Measurements from ENCODE around the gene SEC14L1. TPM values are rescaled to one million over a fixed set of nuclear protein-coding genes. Genes with fewer than 3 reads are reported as not detected.
A peak's percentile ranks its signal among the peaks of the same experiment; 100 is the strongest.

SEC14L1 gene
- total RNA-seq, 1 experiment from 2014 or later: 81.0 TPM

DNA sequence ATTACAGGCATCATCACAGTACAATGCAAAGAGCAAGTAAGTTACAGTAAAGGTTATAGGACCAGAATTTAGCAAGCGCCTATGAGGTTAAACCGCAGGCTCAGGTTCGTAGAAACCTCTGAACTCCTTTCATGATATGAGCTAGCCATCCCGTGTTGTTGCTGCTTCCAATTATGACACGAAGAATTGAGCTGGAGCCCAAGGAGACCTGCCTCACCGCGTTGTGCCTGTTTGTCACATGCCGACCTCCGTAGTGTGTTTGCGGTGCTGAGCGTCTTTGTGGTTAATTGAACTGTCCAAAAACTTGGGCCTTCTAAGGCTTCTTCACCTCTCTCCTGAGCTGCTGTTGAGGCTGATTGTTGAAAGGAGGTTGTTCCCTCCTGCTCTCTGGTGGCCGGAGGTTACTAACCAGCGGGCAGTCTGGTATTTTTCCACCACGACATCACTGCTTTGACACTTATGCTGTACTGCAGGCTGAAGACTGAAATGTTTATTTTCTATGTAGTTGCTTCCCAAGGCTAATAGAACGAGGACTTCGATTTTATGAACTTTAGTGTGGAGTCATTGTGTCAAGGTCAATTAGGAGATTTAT, 67.5 kb downstream of the SEC14L1 start:
- Mint-ChIP-seq H3K4me1 (peaks cover 5% of the 10 kb centered on the region; the same call in 1 of the 2 replicates), H3K36me3 (peaks cover 67% of the 10 kb centered on the region), H3K27ac (peak overlapping the region; percentile 46), H3K9me3 (no peaks in the 10 kb centered on the region), H3K27me3 (ENCODE audit: low read depth) (no peaks in the 10 kb centered on the region), H3K4me3 (no peak overlapping the region)
- POLR2A ChIA-PET: interaction anchor here (0.6 kb wide), 1 partner anchor 204 kb away, joined by 6 read pairs; no protein-coding TSS in a partner anchor
- DNase-seq (ENCODE audit: low spot score) (peak; percentile 13), ATAC-seq (peak; percentile 26; the same call in 1 of the 2 replicates)
- TF ChIP-seq EMX1 (CRISPR knock-in tag; IDR thresholded peaks at IDR 0.05) (no peak), GABPB1 (CRISPR knock-in tag; IDR thresholded peaks at IDR 0.05) (peak; percentile 44; the same call in 1 of the 2 replicates)
- TF ChIP-seq, protein P1, sequence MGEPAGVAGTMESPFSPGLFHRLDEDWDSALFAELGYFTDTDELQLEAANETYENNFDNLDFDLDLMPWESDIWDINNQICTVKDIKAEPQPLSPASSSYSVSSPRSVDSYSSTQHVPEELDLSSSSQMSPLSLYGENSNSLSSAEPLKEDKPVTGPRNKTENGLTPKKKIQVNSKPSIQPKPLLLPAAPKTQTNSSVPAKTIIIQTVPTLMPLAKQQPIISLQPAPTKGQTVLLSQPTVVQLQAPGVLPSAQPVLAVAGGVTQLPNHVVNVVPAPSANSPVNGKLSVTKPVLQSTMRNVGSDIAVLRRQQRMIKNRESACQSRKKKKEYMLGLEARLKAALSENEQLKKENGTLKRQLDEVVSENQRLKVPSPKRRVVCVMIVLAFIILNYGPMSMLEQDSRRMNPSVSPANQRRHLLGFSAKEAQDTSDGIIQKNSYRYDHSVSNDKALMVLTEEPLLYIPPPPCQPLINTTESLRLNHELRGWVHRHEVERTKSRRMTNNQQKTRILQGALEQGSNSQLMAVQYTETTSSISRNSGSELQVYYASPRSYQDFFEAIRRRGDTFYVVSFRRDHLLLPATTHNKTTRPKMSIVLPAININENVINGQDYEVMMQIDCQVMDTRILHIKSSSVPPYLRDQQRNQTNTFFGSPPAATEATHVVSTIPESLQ (CRISPR knock-in tag; IDR thresholded peaks at IDR 0.05): no peak
- CTCF ChIA-PET: interaction anchor here (1.1 to 1.7 kb wide), 3 partner anchors 63 to 152 kb away, joined by 3 to 5 read pairs (median 3); no protein-coding TSS in a partner anchor

- ATAC-seq: no peak
- H3K4me3 Mint-ChIP-seq: no peak overlapping the region
- CTCF ChIA-PET: interaction anchor here (0.7 to 1.1 kb wide), 2 partner anchors 63 to 153 kb away, joined by 3 read pairs; no protein-coding TSS in a partner anchor
Measured at GRCh38 chr17:77208856-77209255, 68.1 kb downstream of the SEC14L1 start.

DNA sequence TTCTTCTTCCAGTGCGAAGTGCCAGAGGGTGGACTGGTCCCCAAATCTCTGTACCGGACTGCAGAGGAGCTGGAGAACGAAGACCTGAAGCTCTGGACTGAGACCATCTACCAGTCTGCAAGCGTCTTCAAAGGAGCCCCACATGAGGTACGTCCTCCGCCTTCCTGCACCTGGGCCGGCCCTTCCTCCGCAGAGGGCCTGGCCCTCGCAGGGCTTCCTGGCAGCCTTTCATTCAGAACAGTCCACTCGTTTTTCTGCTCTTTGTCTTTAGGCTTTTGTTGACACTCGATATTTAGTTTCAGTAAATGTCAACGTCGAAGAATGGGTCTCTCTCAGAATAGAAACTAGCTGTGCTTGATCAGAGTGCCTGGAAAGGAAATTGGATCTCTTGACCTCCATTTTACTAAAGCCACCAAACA, 68.6 kb downstream of the SEC14L1 start:
- ATAC-seq (no peak), DNase-seq (ENCODE audit: low spot score) (peak; percentile 5)
- TF ChIP-seq ZNF138 (CRISPR knock-in tag; conservative IDR thresholded peaks at IDR 0.05) (no peak), MXD4 (CRISPR knock-in tag; IDR thresholded peaks at IDR 0.05; ENCODE audit: borderline replicate concordance) (no peak)
- POLR2A ChIA-PET: no interaction called here
- peaks cover 5% of the 10 kb centered on the region; the same call in 1 of the 2 replicates for H3K4me1 Mint-ChIP-seq
- H3K4me3 Mint-ChIP-seq: no peak overlapping the region
- CTCF ChIA-PET: interaction anchor here (0.7 kb wide), 1 partner anchor 153 kb away, joined by 3 read pairs; no protein-coding TSS in a partner anchor
- H3K27ac Mint-ChIP-seq: peak overlapping the region; percentile 70; the same call in 1 of the 2 replicates
- H3K9me3 Mint-ChIP-seq: no peaks in the 10 kb centered on the region
- peaks cover 67% of the 10 kb centered on the region for H3K36me3 Mint-ChIP-seq
- H3K27me3 Mint-ChIP-seq (ENCODE audit: low read depth): no peaks in the 10 kb centered on the region

More at GRCh38 chr17:77208856-77209255, 68.1 kb downstream of the SEC14L1 start:
- POLR2A ChIA-PET: no interaction called here
- TF ChIP-seq GRHL2 (CRISPR knock-in tag; IDR thresholded peaks at IDR 0.05; ENCODE audit: insufficient replicate concordance, severe bottlenecking): no peak
- no peak for TF ChIP-seq KAT7 (CRISPR knock-in tag; IDR thresholded peaks at IDR 0.05; ENCODE audit: borderline replicate concordance)
- TF ChIP-seq ZNF232 (CRISPR knock-in tag; IDR thresholded peaks at IDR 0.05): no peak
- no peak for TF ChIP-seq CREB1 (CRISPR knock-in tag; IDR thresholded peaks at IDR 0.05)
- TF ChIP-seq ETV6 (CRISPR knock-in tag; IDR thresholded peaks at IDR 0.05): no peak
- no peak for TF ChIP-seq ESRRA (CRISPR knock-in tag; IDR thresholded peaks at IDR 0.05; ENCODE audit: borderline replicate concordance)
- TF ChIP-seq FOXJ3 (CRISPR knock-in tag; IDR thresholded peaks at IDR 0.05; ENCODE audit: borderline replicate concordance): no peak
- Mint-ChIP-seq H3K4me1 (peaks cover 5% of the 10 kb centered on the region; the same call in 1 of the 2 replicates), H3K9me3 (no peaks in the 10 kb centered on the region), H3K36me3 (peaks cover 64% of the 10 kb centered on the region), H3K27ac (no peak overlapping the region), H3K27me3 (ENCODE audit: low read depth) (no peaks in the 10 kb centered on the region)
- DNase-seq (ENCODE audit: low spot score): no peak

- Mint-ChIP-seq H3K27ac (no peak overlapping the region), H3K9me3 (no peaks in the 10 kb centered on the region), H3K36me3 (peaks cover 69% of the 10 kb centered on the region), H3K4me1 (peaks cover 9% of the 10 kb centered on the region), H3K4me3 (no peak overlapping the region), H3K27me3 (ENCODE audit: low read depth) (no peaks in the 10 kb centered on the region)
- POLR2A ChIA-PET: no interaction called here
- ATAC-seq: no peak
- CTCF ChIA-PET: no interaction called here
- DNase-seq (ENCODE audit: low spot score): no peak
- TF ChIP-seq PRRX2 (CRISPR knock-in tag; IDR thresholded peaks at IDR 0.05) (no peak), SMAD3 (CRISPR knock-in tag; IDR thresholded peaks at IDR 0.05; ENCODE audit: borderline replicate concordance) (no peak), JUN (CRISPR knock-in tag; IDR thresholded peaks at IDR 0.05) (no peak), TCF7 (CRISPR knock-in tag; IDR thresholded peaks at IDR 0.05; ENCODE audit: low read depth) (no peak), OVOL2 (CRISPR knock-in tag; IDR thresholded peaks at IDR 0.05; ENCODE audit: borderline replicate concordance) (no peak), ZNF425 (CRISPR knock-in tag; conservative IDR thresholded peaks at IDR 0.05) (no peak), ZNF416 (CRISPR knock-in tag; IDR thresholded peaks at IDR 0.05) (no peak), SMAD4 (CRISPR knock-in tag; IDR thresholded peaks at IDR 0.05) (no peak), CREB1 (CRISPR knock-in tag; IDR thresholded peaks at IDR 0.05) (no peak), ZNF423 (CRISPR knock-in tag; IDR thresholded peaks at IDR 0.05) (no peak)
- TF ChIP-seq, protein P2, sequence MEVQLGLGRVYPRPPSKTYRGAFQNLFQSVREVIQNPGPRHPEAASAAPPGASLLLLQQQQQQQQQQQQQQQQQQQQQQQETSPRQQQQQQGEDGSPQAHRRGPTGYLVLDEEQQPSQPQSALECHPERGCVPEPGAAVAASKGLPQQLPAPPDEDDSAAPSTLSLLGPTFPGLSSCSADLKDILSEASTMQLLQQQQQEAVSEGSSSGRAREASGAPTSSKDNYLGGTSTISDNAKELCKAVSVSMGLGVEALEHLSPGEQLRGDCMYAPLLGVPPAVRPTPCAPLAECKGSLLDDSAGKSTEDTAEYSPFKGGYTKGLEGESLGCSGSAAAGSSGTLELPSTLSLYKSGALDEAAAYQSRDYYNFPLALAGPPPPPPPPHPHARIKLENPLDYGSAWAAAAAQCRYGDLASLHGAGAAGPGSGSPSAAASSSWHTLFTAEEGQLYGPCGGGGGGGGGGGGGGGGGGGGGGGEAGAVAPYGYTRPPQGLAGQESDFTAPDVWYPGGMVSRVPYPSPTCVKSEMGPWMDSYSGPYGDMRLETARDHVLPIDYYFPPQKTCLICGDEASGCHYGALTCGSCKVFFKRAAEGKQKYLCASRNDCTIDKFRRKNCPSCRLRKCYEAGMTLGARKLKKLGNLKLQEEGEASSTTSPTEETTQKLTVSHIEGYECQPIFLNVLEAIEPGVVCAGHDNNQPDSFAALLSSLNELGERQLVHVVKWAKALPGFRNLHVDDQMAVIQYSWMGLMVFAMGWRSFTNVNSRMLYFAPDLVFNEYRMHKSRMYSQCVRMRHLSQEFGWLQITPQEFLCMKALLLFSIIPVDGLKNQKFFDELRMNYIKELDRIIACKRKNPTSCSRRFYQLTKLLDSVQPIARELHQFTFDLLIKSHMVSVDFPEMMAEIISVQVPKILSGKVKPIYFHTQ (CRISPR knock-in tag; IDR thresholded peaks at IDR 0.05): no peak
Measured at GRCh38 chr17:77210331-77210730, 69.6 kb downstream of the SEC14L1 start.

All from WTC11 (cell line).